ENCODE data around the gene LFNG. TPM values are rescaled to one million over a fixed set of nuclear protein-coding genes. Genes with fewer than 3 reads are reported as not detected.
"Not testable (repeated sequence)": the region's sequence is repeated elsewhere in the genome, so short reads cannot be mapped to it uniquely, and the experiment has no call there.

The LFNG gene
- total and polyA plus RNA-seq, 7 donors: 1.3 to 3.0 (median 2.4) TPM

DNA sequence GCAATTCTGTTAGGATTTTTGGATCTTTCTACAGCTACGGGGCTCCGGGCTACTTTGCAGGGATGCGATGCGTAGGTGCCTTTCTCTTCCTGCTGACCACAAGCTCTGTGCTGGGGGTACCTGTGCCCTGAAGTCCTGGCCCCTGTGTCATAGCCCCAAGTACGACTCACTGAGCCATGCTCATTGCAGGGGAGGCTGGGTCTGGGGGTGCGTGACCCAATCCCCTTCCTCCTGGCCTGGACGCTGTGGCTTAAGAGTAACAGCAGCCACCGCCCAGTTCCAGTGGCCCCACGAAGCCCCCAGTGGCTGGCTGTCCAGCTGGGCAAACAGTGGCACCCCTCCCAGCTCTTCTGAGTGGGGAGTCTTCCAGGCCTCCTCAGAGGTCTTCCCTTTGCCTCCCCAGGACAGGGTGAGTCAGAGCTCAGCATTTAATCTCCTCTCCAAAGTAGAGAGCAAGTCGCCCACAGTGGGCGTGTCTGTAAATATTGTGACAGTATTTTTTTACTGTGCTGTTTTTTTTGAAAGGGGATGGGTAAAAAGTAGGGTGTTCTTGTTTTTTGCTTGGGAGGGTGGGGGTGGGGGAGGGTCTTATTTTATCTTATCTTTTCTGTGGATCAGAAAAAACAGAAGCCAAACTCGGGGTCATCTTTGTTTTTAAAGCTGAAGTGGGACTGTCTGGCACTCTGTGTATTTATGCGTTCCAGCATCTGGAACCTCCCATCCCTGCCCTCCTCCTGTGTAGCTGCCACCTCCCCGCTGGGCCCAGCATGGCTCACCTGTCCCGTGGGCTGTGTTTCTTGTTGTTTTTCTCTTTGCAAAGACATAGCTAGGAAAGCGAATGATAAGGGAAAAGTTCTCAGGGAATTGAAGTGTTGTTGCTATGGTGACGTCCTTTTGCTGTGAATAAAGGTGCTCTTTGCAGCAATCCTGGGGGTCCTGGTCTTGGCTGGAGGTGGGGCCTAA is 8.2 kb downstream of the LFNG start:
- WGBS, 3 donors: 79 to 85% (median 82%) methylated on average over 17 of the region's 17 CpGs
- H3K27ac ChIP-seq: no peak overlapping the region
- TF ChIP-seq, protein P1, sequence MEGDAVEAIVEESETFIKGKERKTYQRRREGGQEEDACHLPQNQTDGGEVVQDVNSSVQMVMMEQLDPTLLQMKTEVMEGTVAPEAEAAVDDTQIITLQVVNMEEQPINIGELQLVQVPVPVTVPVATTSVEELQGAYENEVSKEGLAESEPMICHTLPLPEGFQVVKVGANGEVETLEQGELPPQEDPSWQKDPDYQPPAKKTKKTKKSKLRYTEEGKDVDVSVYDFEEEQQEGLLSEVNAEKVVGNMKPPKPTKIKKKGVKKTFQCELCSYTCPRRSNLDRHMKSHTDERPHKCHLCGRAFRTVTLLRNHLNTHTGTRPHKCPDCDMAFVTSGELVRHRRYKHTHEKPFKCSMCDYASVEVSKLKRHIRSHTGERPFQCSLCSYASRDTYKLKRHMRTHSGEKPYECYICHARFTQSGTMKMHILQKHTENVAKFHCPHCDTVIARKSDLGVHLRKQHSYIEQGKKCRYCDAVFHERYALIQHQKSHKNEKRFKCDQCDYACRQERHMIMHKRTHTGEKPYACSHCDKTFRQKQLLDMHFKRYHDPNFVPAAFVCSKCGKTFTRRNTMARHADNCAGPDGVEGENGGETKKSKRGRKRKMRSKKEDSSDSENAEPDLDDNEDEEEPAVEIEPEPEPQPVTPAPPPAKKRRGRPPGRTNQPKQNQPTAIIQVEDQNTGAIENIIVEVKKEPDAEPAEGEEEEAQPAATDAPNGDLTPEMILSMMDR (IDR thresholded peaks at IDR 0.05): no peak
- ATAC-seq (no peak), DNase-seq (peak; percentile 36 to 45)
- H3K36me3 ChIP-seq (ENCODE audit: insufficient read depth in 1 of 2, low read depth in 1 of 2): no peaks in the 10 kb centered on the region
- peaks cover 0 to 15% (median 10%) of the 10 kb centered on the region in 3 donors for H3K27me3 ChIP-seq (ENCODE audit: insufficient read depth in 3 of 3, low read length in 2 of 3)
- peaks cover 12% of the 10 kb centered on the region for H3K4me1 ChIP-seq
- intact Hi-C loops (cut with DNase I): no loop called here
- no peak overlapping the region for H3K4me3 ChIP-seq
- H3K9me3 ChIP-seq: no peaks in the 10 kb centered on the region

DNA sequence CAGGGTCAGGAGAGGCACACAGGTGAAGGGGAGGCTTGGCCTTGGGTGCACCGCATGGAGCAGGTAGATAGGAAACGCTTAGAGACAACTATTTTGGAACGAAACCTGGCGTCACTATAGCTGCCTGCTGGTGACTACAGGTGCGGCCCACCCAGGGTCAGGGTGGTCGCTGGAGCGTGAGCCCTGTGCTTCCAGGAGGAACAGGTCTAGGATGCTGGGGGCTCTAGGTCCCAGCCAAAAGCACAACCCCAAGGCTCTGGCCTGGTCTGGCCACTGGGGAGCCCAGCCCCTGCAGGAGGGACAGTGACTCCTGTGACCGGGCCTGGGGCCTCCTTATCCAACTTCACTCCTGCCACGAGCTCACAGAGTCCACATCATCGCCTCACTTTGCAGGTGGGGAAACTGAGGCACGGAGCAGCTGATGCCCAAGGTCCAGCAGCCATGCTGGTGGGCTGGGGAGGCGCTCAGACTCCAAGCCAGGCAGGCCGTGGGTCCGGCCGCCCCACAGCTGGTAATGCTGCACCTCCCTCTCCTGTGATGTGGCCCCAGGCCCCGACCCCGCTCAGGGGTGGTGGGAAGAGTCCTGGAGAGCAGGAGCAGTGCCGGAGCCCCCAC is 9.0 kb downstream of the LFNG start:
- intact Hi-C loops (cut with DNase I): no loop called here
- Histone ChIP-seq H3K4me3 (no peak overlapping the region), H3K4me1 (peaks cover 7% of the 10 kb centered on the region), H3K27me3 (ENCODE audit: insufficient read depth in 3 of 3, low read length in 2 of 3) (peaks cover 0 to 9% (median 6%) of the 10 kb centered on the region in 3 donors), H3K9me3 (no peaks in the 10 kb centered on the region), H3K27ac (no peak overlapping the region), H3K36me3 (ENCODE audit: insufficient read depth in 1 of 2, low read depth in 1 of 2) (no peaks in the 10 kb centered on the region)
- 79 to 81% (median 80%) methylated on average over 18 of the region's 18 CpGs for WGBS, 3 donors
- no peak for ATAC-seq
- peak; percentile 14 to 57 for DNase-seq
- TF ChIP-seq, protein P1 (IDR thresholded peaks at IDR 0.05): no peak

DNA sequence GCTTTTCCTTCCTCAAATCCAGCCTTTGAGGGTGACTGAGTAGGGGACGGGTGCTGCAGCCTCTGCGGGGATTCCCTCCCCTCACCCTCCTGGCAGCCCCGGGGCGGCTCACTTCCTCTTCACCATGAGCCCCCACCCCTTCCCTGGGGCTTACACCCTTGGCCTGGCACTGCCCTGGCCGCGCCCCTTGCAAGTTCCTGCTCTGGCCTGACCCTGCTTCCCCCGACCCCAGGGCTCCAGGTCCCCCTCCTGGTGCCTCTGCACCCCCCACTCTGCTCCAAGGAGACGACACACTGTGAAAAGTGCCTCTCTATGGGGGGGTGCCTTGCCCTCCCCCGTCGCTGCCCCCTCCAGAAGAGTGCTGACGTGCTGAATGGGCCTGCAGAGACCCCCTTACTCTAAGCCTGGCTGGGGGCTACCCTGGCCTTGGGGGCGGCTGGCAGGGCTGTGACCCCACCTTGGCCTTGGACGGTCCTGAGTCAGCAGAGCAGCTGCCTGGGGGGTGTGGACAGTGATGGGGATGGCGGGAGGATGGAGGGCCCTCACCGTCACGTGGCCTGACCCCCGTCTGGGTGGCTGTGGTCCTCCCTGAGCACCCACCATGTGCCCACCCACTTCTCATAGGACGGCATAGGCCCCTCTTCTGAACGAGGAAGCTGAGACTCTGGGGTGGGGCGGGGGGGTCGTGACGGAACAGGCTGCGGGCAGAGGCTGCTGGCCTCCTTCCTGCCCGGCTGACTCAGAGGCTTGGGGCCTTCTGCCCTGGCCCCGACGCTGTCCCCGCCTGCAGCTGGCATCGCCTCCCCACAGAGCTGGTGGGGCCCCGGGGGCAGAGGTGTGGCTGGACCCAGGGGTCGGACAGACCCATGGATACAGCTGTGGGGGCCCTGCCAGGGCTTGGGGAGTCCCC is 9.8 kb downstream of the LFNG start:
- no peaks in the 10 kb centered on the region for H3K36me3 ChIP-seq (ENCODE audit: insufficient read depth in 1 of 2, low read depth in 1 of 2)
- H3K27ac ChIP-seq: peak overlapping the region; percentile 23
- peaks cover 4% of the 10 kb centered on the region for H3K4me1 ChIP-seq
- WGBS, 3 donors: 41 to 47% (median 44%) methylated on average over 26 to 30 of the region's 30 CpGs
- H3K4me3 ChIP-seq: no peak overlapping the region
- ATAC-seq (peak; percentile 36 to 55 (median 42)), DNase-seq (peak; percentile 72 to 84)
- TF ChIP-seq, protein P1 (IDR thresholded peaks at IDR 0.05): no peak
- peaks cover 0 to 9% (median 6%) of the 10 kb centered on the region in 3 donors for H3K27me3 ChIP-seq (ENCODE audit: insufficient read depth in 3 of 3, low read length in 2 of 3)
- H3K9me3 ChIP-seq: no peaks in the 10 kb centered on the region
- intact Hi-C loops (cut with DNase I): no loop called here

DNA sequence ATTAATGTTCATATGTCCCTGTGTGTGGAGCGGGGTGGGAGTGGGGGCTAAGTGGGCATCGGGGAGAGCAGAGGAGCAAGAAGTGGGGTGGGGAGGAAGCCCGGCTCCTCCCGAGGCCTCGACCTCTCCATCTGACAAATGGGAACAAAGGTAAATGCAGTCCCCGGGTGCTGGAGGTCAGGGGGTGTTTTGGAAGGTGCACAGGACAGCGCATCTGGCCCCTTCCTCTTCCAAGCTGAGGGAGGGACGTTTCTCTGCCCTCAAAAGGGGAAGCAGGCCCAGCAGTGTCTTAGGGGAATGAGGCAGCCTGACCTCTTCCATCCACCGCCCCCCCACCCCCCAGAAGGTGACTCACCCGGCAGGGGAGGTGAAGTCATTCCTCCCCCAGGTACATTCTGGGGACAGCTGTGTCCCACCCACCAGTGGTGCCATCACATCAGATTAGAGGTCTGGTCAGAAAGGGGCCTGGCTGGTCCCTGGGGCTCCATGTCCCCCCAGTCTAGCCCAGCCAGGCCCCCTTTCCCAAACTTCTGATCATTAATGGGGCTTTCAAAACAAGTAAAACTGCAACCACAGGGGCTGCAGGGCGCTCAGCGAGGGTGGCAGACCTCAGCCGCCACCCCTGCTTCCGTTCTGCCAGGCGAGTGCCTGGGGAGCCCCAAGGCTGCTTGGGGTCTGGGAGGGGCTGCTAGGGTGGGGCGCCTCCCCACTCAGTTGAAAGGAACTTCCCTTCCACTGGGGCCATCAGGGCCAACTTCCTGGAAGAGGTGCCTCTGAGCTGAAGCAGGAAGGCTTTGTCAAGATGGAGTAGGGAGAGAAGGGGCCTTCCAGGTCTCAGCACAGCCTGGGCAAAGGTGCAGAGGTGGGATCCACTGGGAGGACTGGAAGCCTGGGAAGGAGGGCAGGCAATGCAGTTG is 10.8 kb downstream of the LFNG start:
- ATAC-seq (peak; percentile 16 to 52 (median 24)), DNase-seq (peak; percentile 46 to 62)
- TF ChIP-seq, protein P1 (IDR thresholded peaks at IDR 0.05): no peak
- H3K9me3 ChIP-seq: no peaks in the 10 kb centered on the region
- peaks cover 3% of the 10 kb centered on the region for H3K4me1 ChIP-seq
- H3K27me3 ChIP-seq (ENCODE audit: insufficient read depth in 3 of 3, low read length in 2 of 3): peaks cover 0 to 6% (median 6%) of the 10 kb centered on the region in 3 donors
- H3K36me3 ChIP-seq (ENCODE audit: insufficient read depth in 1 of 2, low read depth in 1 of 2): no peaks in the 10 kb centered on the region
- intact Hi-C loops (cut with DNase I): no loop called here
- WGBS, 3 donors: 60 to 75% (median 61%) methylated on average over 16 of the region's 16 CpGs
- H3K27ac ChIP-seq: peak overlapping the region; percentile 23
- no peak overlapping the region for H3K4me3 ChIP-seq

DNA sequence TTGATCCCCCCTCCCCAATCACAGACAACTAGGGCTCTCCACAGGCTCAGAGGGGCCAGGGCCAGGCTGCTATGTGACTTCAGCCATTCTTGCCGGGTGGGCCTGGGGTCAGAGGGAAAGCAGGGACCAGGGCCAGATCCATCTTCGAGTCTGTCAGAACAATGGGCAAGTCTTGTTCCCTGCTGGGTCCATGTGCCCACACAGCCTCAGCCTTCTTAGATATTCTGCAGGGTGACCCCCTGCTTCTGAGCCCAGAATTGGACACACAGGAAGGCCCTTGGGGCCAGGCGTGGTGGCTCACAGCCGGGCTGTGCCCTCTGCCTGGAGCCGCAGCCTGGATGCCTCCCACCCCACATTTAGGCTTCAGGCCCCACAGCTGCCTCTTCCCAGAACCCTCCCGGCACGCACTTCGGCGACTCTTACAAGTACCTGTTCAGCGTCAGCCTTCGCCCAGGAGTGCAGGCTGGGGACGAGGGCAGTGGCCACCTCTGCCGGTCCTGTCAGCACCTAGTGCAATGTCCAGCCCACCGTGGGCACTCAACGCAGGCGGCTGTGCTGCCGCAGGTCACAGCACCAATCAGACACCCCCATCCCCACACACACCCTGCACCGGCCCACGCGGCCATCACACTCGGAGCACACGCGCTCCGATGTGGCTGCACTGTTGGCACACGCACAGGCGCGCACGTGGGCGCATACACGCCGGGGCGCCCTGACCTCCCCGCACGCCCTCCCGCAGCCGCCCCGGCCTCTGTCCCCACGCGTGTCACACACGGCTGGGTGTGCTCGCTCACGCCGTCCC is 11.6 kb downstream of the LFNG start:
- H3K27me3 ChIP-seq (ENCODE audit: insufficient read depth in 3 of 3, low read length in 2 of 3); H3K4me1 ChIP-seq: not testable (repeated sequence)

DNA sequence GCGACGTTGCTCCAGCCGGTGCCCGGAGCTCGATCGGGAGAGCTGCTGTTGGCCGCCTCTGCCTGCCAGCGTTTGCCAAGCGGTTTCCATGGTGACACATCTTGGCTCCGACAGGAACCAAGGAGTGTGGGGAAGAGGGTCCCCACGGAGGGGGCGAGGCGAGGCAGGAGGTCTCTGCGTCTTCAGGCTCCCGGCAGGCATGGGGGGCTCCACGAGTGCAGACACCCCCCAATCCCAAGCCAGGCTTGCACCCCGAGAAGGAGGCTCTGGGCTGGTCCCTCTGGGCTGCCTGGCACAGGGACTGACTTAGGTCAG is 12.2 kb downstream of the LFNG start:
- 16 to 31% (median 18%) methylated on average over 9 to 17 of the region's 17 CpGs for WGBS, 3 donors
- intact Hi-C loops (cut with DNase I); H3K4me1 ChIP-seq; H3K9me3 ChIP-seq; ATAC-seq; H3K27me3 ChIP-seq (ENCODE audit: insufficient read depth in 3 of 3, low read length in 2 of 3); H3K36me3 ChIP-seq (ENCODE audit: insufficient read depth in 1 of 2, low read depth in 1 of 2); H3K4me3 ChIP-seq; H3K27ac ChIP-seq: not testable (repeated sequence)
- peak; percentile 16 to 50 for DNase-seq

More for the DNA sequence above, 11.6 kb downstream of the LFNG start:
- H3K27ac ChIP-seq; H3K4me3 ChIP-seq; H3K36me3 ChIP-seq (ENCODE audit: insufficient read depth in 1 of 2, low read depth in 1 of 2); intact Hi-C loops (cut with DNase I); H3K9me3 ChIP-seq: not testable (repeated sequence)
- 15 to 29% (median 19%) methylated on average over 9 to 43 of the region's 43 CpGs for WGBS, 3 donors
- peak; percentile 14 to 50 for DNase-seq
- peak in 1 of 4 donors; percentile 10 for ATAC-seq

Measured in psoas muscle (tissue), 8 donors.